Activated effector memory CD4-positive, alpha-beta T cell treated with anti-CD3 and anti-CD28 coated beads, Interleukin-2, amount 50 U/mL, for 16 hours (primary cell): ENCODE data around the gene UBL4B.

ENCODE experiments used
- DNase-seq: peaks from one replicate; pipeline ENCODE4 v3.0.0-alpha.2; 2020

Gene UBL4B

DNA sequence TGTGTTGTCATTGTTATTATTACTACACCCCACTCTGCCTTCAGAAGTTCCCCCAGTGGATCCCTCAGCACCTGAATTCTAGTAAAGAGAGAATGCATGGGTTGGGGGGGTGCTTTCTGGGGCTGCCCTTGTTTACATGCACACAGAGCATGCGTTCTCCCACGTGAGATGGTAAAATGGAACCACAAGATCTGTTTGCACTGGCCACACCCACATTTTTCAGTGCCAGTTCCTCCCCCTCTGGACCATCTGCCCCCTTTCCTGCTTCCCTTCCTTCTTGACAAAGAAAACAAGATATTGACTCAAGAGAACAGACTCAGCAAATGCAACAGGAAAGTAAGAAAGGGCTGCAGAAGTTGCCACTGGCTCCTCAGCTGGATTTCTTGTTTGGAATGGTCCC is 46.9 kb downstream of the UBL4B start:
- no peak for DNase-seq

DNA sequence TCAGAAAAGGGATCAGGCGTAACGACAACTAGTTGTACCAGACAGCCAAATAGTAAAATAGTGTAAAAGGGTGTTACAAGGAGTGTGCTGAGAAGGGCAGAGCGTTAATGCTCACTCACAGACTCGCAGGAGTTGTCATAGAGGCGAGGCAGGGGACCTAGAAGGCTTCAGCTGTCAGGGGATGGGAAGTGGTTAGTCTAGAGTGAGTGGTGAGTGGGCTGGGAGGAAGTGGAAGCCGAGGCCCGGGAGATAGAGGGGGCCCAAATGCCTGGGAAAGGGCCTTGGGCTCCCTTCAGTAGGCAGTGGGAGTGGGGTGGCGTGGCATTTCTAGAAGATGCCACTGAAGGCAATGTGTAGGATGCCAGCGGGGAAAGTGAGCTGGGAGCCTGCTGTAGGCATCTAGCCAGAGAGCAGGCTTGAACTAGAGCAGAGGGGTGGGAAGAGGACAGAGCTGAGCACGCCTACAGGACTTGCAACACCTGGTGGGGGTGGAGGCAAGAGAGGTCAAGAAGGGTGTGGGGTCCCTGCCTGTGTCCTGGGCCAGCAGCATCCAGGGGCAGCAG is 48.4 kb downstream of the UBL4B start:
- no peak for DNase-seq

DNA sequence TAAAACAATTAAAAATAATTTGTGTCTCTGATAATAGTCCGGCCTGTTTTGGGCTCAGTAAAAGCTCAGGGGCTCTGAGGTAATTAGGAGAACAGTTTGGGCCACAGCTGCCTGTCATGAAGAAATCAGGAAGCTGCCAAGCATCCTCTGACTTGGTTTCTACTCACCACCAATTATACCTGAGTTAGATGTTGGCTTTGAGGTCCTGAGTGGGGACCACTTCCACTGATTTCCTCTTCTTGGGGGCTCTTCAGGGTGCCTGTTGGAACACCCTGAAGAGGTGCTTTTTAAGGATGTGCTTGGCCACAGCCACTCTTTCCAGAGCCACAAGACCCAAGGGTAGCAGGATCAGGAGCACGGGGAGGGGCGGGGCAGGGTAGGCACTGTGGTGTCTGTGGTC is 48.9 kb downstream of the UBL4B start:
- DNase-seq, result no peak

DNA sequence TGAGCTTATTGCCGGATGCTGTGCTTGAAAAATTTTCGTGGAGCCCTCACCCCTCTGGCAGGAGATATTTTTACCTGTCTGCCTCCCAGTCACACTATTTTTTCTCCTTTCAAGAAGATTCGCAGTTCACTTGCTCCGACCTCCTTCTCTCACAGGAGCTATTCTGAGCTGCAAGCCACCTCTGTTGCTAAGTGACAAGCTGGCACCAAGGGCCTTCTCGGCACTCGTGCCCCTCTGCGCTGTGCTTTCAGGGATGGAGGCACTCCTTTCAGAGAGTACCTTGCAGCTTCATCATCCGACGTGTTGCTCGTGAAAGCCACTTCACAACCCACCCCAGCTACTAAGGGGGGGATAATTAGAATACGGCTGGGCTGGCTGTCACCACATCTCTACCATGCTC is 49.6 kb downstream of the UBL4B start:
- DNase-seq, result no peak
